Measurements from ENCODE around the gene DISP3.

The DISP3 gene

GRCh38 chr1:11531943-11532342 is 53.0 kb downstream of the DISP3 start:
- no peak for DNase-seq

DNA sequence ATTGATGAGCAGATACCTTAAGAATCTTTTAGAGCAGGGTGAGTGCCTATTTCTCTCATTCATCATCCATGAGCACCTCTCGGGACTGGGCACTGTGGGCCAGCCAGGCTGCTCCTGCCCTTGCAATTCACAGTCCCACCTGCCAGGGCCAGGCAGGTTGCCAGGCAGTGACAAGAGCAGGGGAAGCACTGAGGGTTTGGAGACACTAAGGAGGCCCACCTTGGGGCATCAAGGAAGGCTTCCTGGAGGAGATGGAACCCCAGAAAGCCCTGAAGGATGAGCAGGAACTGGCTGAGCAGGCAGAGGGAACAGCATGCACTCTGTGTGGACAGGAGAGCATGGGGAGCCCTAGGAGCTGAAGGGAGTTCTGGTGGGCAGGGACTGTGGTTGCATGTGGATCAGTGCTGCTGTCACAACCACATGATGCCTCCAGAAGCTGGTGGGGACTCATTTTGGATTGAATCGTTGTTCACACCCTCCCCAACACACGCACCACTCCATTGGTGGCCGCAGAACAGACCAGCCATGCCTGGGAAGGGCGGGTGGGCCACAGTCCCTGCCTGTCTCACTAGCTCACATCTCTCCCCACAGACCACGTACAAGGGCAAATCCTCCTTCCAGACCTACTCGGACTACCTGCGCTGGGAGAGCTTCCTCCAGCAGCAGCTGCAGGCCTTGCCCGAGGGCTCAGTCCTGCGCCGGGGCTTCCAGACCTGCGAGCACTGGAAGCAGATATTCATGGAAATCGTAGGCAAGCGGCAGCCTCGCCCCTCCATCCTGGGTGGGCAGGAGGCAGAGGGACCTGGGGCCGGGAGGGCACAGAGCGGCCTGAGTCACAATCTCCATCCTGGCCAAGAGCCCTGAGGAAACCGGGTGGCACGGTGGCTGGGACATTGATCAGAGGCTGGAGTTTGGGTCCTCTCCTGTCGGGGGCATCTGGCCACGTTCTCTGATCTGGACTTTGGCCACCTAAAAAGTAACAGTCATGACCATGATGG is 55.1 kb downstream of the DISP3 start:
- no peak for DNase-seq

GRCh38 chr1:11534846-11535245 is 55.9 kb downstream of the DISP3 start:
- no peak for DNase-seq

DNA sequence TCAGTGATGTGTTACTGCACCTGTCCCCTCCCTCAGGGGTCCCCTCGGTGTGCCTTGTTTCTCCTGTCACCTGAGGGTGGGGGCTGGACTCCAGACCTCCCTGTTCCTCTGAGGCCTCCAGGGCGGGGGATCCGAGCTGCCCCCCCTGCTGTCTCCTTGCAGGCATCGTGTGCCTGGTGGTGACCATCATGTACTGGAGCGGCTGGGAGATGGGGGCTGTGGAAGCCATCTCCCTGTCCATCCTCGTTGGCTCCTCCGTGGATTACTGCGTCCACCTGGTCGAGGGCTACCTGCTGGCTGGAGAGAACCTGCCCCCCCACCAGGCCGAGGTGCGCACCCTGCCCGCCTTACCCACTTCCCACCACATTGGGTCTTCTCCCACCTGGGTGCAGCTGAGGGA is 56.4 kb downstream of the DISP3 start:
- DNase-seq: no peak

- no peak for DNase-seq
Measured at GRCh38 chr1:11535761-11536572, 57.0 kb downstream of the DISP3 start.

DNA sequence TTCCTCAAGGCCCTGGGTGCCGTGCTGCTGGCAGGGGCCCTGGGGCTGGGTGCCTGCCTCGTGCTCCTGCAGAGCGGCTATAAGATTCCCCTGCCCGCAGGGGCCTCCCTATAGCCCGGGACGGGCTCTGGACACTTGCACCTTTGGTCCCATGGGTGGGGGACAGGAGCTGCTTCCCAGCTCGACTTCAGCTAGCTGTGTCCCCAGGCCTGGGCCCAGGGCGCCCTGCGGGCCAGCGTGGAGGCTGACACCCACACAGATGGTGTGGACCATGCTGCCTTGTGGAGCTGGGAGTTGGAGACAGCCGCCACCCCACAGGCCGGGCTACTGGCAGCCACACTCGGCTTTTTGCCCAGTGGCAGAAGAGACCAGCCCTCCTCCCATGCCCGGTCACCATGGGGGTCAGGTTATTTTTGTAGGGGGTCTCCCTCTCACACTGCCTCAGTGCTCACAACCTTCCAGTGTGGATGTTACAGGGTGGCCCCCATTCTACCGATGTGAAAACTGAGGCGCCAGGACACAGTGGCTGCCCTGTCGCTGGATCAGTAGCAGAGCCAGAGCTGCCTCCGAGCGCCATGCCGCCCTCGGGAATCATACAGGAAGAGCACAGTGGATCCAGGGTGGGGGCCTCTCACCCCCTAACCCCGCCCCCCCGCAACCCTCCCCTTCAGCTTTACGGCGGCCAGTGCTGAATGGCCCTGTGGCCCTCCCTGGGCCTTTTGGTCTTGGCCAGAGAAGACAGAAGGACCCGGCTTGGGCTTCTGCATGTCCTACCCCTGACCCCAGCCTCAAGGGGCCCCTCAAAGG is 57.8 kb downstream of the DISP3 start:
- no peak for DNase-seq

GRCh38 chr1:11537380-11537764 is 58.4 kb downstream of the DISP3 start:
- no peak for DNase-seq

DNA sequence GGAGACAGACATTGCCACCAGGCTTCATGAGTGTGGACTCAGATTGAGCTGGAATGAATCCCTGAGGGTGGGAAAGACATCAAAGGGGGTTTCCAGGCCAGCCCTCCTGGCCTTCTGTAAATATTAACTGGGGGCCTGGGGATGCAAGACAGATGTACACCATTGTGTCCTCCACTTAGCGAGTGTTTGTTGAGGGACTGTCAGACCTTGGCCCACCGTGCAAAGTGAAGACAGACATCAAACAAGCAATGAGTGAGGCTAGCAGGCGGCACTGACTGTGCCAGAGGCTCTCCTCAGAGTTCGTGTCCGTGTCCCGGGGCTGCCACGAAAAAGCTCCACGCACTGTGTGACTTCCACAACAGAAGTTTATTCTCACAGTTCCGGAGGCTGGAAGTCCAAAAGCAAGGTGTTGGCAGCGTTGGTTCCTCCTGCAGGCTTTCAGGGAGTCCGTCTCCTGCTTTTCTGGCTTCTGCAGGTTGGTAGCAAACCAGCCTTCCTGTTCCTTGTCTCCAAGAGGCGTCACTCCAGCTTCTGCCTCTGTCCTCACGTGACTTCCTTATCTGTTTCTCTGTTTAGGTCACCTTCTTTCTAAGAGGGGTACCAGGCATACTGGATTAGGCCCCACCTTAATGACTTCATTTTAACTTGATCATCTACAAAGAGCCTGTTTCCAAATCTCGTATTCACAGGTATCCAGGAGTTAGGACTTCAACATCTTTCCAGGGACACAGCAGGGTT is 59.1 kb downstream of the DISP3 start:
- no peak for DNase-seq

DNA sequence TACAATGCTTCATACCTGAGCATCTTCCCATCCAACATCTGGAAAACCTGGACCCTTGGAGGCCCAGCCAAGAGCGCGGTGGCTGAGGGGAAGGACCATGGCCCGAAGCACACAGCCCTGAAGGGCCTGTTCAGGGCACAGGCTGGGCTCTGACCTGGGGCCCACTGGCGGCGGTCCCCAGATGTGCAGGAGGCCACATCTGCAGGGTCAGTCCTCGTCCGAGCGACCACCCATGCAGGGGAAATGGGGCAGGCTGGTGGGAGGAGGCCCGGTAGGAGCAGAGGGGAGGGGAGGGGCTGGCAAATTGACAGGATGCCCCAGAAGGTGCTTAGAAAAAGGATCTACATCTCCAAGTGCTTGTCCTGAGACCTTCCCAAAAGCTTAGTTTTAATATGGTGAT is 59.9 kb downstream of the DISP3 start:
- no peak for DNase-seq

DNA sequence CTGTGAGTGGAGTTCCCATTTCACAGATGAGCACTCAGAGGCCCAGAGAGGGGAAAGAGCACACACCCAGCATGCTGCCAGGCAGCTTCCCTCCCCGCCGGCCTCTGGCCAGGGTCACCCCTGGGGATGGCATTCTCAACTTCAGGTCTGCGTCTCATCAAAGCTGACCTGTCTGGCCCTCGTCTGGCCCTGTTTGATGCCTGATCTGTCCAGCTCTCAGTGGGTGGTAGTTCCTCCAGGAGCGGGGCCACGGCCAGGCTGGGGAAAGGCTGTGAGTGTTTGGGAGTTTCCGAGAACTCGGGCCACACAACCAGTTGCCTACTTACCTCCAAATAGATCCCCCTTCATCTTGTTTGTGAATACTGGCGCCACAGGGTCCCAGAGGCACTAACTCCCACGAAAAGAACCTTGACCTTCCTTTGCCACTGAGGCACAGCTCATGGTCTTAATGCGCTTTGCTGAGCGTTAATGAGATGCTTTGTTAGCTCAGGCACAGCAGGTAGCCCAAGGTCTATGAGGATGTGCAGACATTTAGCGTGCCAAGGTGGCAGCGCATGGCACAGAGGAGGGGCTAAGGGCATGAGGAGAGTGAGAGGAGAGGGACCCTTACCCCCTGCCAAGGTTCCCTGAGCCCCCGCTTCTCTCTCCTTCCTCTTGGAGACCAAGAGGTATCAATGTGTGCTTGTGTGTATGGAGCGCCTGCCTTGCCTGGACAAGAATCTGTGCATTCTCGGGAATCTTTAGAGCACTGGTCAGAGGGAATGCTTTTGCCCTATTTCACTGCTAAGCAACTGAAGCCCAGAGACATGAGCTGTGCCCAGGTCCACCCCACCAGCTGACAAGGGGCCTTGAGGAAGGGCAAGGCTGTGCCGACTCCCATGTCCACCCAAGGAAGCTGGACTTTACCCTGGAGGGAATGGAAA is 61.2 kb downstream of the DISP3 start:
- DNase-seq: no peak

GRCh38 chr1:11540773-11541160 is 61.8 kb downstream of the DISP3 start:
- no peak for DNase-seq

DNA sequence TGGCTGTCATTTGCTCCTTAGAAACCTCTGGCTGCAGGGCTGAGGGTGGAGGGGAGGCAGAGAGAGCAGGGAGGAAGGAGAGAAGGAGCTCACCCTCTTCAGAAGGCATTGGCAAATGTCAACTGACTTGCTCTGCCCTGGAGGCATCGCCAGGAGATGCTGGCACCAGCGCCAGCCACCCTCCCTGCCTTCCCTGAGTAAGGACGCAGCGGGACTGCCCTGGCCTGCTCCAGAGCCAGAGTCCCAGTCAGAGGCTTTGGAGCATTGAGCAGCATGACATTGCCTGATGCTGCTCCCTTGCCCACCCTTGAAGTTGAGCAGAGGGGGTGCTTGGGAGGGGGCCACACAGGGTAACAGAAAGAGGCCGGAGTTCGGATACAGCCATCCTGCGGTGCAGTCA is 62.3 kb downstream of the DISP3 start:
- no peak for DNase-seq

GRCh38 chr1:11541956-11542355 is 63.0 kb downstream of the DISP3 start:
- no peak for DNase-seq

- DNase-seq: no peak
Measured at GRCh38 chr1:11543392-11543791, 64.4 kb downstream of the DISP3 start.

DNA sequence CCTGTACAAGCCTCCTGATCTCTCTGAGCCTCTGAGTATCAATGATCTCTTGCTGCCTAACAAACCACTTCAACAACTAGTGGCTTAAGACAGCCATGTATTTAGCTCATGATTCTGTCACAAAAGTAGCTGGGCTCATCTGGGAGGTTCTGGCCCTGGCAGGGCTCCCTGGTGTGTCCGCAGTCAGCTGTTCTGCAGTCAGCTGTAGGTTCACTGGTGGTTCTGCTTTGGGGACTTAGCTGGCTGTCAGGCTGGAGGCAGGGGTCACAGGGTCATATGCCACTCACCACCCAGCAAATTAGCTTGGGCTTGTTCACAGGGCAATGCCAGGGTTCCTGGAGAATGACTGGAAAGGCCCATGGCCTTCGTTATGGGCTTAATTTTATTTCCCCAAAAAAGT is 64.8 kb downstream of the DISP3 start:
- DNase-seq: no peak

DNA sequence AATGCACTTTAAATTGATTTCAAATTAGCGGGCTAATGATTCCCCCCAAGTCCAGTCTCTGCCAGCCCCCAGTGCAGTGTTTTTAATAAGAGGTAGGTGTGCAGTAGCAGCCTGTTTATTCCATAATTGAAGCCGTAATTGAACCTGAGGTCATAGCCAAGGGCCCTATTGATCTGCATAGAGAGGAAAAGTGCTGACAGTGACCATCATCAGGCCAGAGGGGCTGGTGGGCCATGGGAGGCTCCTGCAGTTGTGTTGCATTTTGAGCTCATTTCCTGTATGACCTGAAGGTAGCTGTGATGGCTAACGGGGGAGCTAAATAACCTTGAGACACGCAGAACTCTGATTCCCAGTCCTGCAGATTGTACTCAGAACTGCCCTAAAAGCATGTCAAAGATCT is 67.5 kb downstream of the DISP3 start:
- no peak for DNase-seq

GRCh38 chr1:11550664-11551283 is 71.8 kb downstream of the DISP3 start:
- peak; percentile 91 for DNase-seq

- DNase-seq: peak; percentile 2
Measured at GRCh38 chr1:11558276-11558675, 79.3 kb downstream of the DISP3 start.

DNA sequence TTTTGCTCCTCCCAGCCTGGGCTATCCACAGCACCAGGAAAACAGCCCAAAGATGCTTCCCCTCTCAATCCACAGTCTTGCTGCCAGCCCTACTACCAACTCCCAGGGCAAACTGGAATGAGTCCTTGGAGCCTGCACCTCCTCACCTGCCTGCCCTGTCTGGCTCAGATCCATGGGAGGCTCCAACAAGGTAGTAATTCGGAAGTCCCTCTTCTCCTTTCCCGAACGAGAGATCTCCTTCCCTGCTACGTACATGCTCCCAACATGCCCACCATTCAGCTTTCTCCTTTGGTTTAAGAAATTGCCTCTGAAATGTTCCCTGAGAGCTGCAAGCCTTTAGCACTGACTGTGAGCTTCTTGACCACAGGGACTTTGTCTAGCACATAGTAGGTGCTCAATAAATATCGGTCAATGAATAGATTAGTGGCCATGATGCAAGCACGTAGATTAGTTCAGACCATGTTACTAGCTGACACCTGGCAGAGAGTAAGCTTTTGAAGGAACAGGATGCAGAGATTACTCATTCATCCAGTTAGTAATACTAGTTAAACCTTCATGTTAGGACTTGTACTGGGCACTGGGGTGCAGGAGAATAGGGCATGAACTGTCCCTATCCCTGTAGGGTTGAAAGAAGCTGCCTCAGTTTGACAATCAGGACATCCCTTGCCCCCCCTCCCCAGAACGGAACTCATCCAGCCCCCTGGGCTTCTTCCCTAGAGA is 80.1 kb downstream of the DISP3 start:
- DNase-seq: no peak

DNA sequence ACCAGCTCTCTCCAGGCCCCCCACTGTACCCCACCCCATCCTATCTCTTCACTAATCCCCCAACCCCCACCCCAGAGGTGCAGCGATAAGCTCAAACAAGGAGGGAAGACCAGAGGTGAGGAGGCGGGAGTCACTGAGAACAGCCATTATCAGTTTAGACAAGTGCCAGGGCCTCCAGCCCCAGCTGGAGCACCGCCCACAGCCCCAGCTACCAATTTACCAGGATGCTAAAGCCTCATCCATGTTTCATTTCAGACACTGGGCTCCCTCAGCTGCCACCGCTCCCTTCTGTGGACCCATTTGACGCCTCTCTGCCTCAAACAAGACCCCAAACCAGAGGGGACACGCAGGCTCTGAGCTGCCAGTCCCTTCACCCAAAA is 80.6 kb downstream of the DISP3 start:
- no peak for DNase-seq

Data from OCI-M1 (cell line).